ENCODE data around the gene CUX1. TPM values are rescaled to one million over a fixed set of nuclear protein-coding genes. Genes with fewer than 3 reads are reported as not detected.

Gene CUX1
- total and polyA plus RNA-seq, 2 of the 13 experiments (the other 11 are each of a cell fraction or from before 2014, with no cell fraction given) = 13.7 to 14.9 TPM

DNA sequence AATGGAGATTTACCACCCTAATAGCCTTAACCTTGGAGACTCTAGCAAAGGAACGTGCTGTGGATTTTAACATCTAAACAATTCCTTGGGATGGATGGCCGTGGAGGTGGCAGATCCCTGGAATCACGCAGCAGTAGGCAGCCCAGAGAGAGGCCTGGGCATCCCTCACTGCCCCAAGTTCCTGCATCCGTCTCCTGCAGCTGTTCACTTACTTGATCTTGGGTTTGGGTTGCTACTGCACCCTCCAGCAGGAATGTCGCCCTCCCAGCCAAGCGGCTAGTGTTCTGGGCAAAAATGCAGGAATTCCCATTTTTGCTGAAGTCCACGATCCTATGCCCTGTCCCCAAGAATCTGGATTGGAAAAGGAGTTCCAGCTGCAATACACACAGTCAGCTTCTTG is 302.5 kb downstream of the CUX1 start (continued):
- TF ChIP-seq ZBTB33 (CRISPR knock-in tag; IDR thresholded peaks at IDR 0.05) = no peak
- TF ChIP-seq HNRNPH1 (optimal IDR thresholded peaks at IDR 0.05; ENCODE audit: low read depth, low read length) = no peak
- no peak for TF ChIP-seq DR1 (CRISPR knock-in tag; IDR thresholded peaks at IDR 0.05)
- no peak for TF ChIP-seq TEAD2 (CRISPR knock-in tag; IDR thresholded peaks at IDR 0.05)
- no peak for TF ChIP-seq MAX (IDR thresholded peaks at IDR 0.05)
- TF ChIP-seq ZNF572 (CRISPR knock-in tag; IDR thresholded peaks at IDR 0.05) = no peak
- TF ChIP-seq CHD4 (IDR thresholded peaks at IDR 0.05; ENCODE audit: borderline replicate concordance, low read length) = no peak
- TF ChIP-seq SKI (IDR thresholded peaks at IDR 0.05; ENCODE audit: partially characterized antibody) = no peak

GRCh38 chr7:102120666-102121195 is 303.3 kb downstream of the CUX1 start:
- no peaks in the 10 kb centered on the region for H3K79me2 ChIP-seq (ENCODE audit: insufficient read depth, low read length)
- H3K9me3 ChIP-seq (ENCODE audit: low read length) = no peaks in the 10 kb centered on the region
- H3K4me1 ChIP-seq (ENCODE audit: insufficient read depth, low read length) = peaks cover 30% of the 10 kb centered on the region
- intact Hi-C loops (cut with micrococcal nuclease; ENCODE audit: unreplicated experiment) (loop anchor here (1.0 kb wide), 1 partner anchor 33 kb away; no protein-coding TSS in a partner anchor), in situ Hi-C loops (cut with HindIII; ENCODE audit: extremely low pct_ligation_motif_present, low pct_unique_long_range_greater_than_20kb) (no loop called here)
- H2AFZ ChIP-seq (ENCODE audit: low read length) = no peak overlapping the region
- ChIA-PET CTCF (ENCODE audit: low intra/inter-chr PET ratio, low total read pairs) (no interaction called here), POLR2A (no interaction called here)
- no peak overlapping the region for H3K4me2 ChIP-seq (ENCODE audit: low read depth, low read length)
- BruUV-seq (replicated peaks) = no TSS peak
- peaks cover 4 to 23% of the 10 kb centered on the region in 2 experiments; a peak in 3 of 5 replicates for H3K36me3 ChIP-seq (replicated peaks in 1 of 2; ENCODE audit: control insufficient read depth in 1 of 2, insufficient read depth in 2 of 2, low read length in 2 of 2)
- FAIRE-seq (no peak), ATAC-seq (no peak), DNase-seq (ENCODE audit: low spot score) (no peak)
- no peak overlapping the region for H3K9ac ChIP-seq (ENCODE audit: insufficient read depth, low read depth, low read length)
- no peaks in the 10 kb centered on the region for H4K20me1 ChIP-seq (ENCODE audit: insufficient read depth, low read length)
- WGBS (ENCODE audit: low lambda C conversion rate) = 91% methylated on average over 5 of the region's 5 CpGs
- no peaks in the 10 kb centered on the region for H3K27me3 ChIP-seq (ENCODE audit: control insufficient read depth in 1 of 2, insufficient read depth in 2 of 2, low read length in 2 of 2)
- H3K27ac ChIP-seq (ENCODE audit: extremely low read length, insufficient read depth, low read length) = no peak overlapping the region
- H3K4me3 ChIP-seq (replicated peaks in 1 of 3; ENCODE audit: insufficient read depth in 1 of 3, low read depth in 2 of 3, low read length in 3 of 3) = no peak overlapping the region
- no peak for TF ChIP-seq PRMT3 (CRISPR knock-in tag; IDR thresholded peaks at IDR 0.05; ENCODE audit: borderline replicate concordance, low read depth)
- TF ChIP-seq ZNF225 (CRISPR knock-in tag; IDR thresholded peaks at IDR 0.05) = no peak
- TF ChIP-seq, protein P1, sequence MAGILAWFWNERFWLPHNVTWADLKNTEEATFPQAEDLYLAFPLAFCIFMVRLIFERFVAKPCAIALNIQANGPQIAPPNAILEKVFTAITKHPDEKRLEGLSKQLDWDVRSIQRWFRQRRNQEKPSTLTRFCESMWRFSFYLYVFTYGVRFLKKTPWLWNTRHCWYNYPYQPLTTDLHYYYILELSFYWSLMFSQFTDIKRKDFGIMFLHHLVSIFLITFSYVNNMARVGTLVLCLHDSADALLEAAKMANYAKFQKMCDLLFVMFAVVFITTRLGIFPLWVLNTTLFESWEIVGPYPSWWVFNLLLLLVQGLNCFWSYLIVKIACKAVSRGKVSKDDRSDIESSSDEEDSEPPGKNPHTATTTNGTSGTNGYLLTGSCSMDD (CRISPR knock-in tag; IDR thresholded peaks at IDR 0.05) = no peak
- no peak for TF ChIP-seq ZFP91 (CRISPR knock-in tag; IDR thresholded peaks at IDR 0.05; ENCODE audit: borderline replicate concordance)
- TF ChIP-seq SRSF1 (optimal IDR thresholded peaks at IDR 0.05; ENCODE audit: low read depth, low read length) = no peak
- TF ChIP-seq ZNF549 (CRISPR knock-in tag; IDR thresholded peaks at IDR 0.05) = no peak
- TF ChIP-seq ZBTB34 (CRISPR knock-in tag; IDR thresholded peaks at IDR 0.05) = no peak
- no peak for TF ChIP-seq MYC (CRISPR knock-in tag; IDR thresholded peaks at IDR 0.05; ENCODE audit: borderline replicate concordance)
- TF ChIP-seq ZNF343 (CRISPR knock-in tag; IDR thresholded peaks at IDR 0.05) = no peak
- TF ChIP-seq SPEN (CRISPR knock-in tag; IDR thresholded peaks at IDR 0.05; ENCODE audit: low read depth) = no peak
- TF ChIP-seq MYNN (CRISPR knock-in tag; IDR thresholded peaks at IDR 0.05; ENCODE audit: low read depth) = no peak
